HepG2 (cell line): ENCODE results near the gene TUT1. TPM values are rescaled to one million over a fixed set of nuclear protein-coding genes. Genes with fewer than 3 reads are reported as not detected.
A peak's percentile ranks its signal among the peaks of the same experiment; 100 is the strongest.

ENCODE experiments used
- ATAC-seq: fragments of 200-7000 bp; cut with Tn5 transposase; 3 replicates; pipeline ENCODE4 v1.9.1; 2020; ENCODE audit warnings: mild to moderate bottlenecking, moderate library complexity
- BruUV-seq: library from RNA; stranded (reverse); fragments of 400-500 nt; replicated peaks from 2 replicates; lab custom pipeline; 2021; lab: Mats Ljungman, UMichigan
- CTCF ChIA-PET: fragments of 300-600 bp; formaldehyde crosslinking; extraction: SDS; loops from one replicate; lab custom pipeline; 2021; ENCODE audit warnings: low total read pairs, inconsistent platforms, low intra/inter-chr PET ratio; lab: Yijun Ruan, JAX
- POLR2A ChIA-PET: fragments of 350-600 bp; sonication (Branson Sonifier 250); formaldehyde crosslinking; loops from one replicate; lab custom pipeline; 2020; ENCODE audit warnings: antibody characterized with exemption, inconsistent platforms; lab: Yijun Ruan, JAX
- DNase-seq: peaks from one replicate; pipeline ENCODE4 v3.0.0-alpha.2; 2015; ENCODE audit warnings: low spot score
- FAIRE-seq: peaks from 3 replicates; lab custom pipeline; 2011; peaks lifted over from hg19 to GRCh38; lab: Jason Lieb, UNC
- H2AFZ ChIP-seq: one replicate; pipeline ENCODE4 v1.6.1; 2011; ENCODE audit warnings: low read length, inconsistent platforms
- H3K27ac ChIP-seq: fragments of 300-600 bp; 3 replicates; pipeline ENCODE4 v1.8.0; 2011; ENCODE audit warnings: mixed run types, mild to moderate bottlenecking, mixed read lengths, low read length, inconsistent platforms; ENCODE audit not compliant: insufficient read depth; ENCODE audit errors: extremely low read length
- H3K27me3 ChIP-seq, 2 experiments: fragments of 200-600 bp in 1 of 2; 2 replicates in 1 of 2; 3 replicates in 1 of 2; pipeline versions ENCODE4 v1.6.0 to v1.8.0; 2011; ENCODE audit warnings: low read length in 2 of 2, mild to moderate bottlenecking in 2 of 2, moderate library complexity in 2 of 2, inconsistent platforms in 1 of 2; ENCODE audit not compliant: insufficient read depth in 2 of 2, control insufficient read depth in 1 of 2
- H3K36me3 ChIP-seq, 2 experiments: fragments of 200-600 bp in 1 of 2; replicated peaks in 1 of 2; 2 replicates in 1 of 2; 3 replicates in 1 of 2; pipeline versions ENCODE4 v1.5.1 to v1.8.0; 2011; ENCODE audit warnings: low read length in 2 of 2, inconsistent platforms in 1 of 2; ENCODE audit not compliant: insufficient read depth in 2 of 2, control insufficient read depth in 1 of 2
- H3K4me1 ChIP-seq: 2 replicates; pipeline ENCODE4 v1.5.1; 2012; ENCODE audit warnings: low read length, inconsistent platforms; ENCODE audit not compliant: insufficient read depth
- H3K4me2 ChIP-seq: 2 replicates; pipeline ENCODE4 v1.6.0; 2011; ENCODE audit warnings: low read depth, low read length, inconsistent platforms
- H3K4me3 ChIP-seq, 3 experiments: fragments of 200-600 bp in 1 of 3; sonication (generic), shearing (Covaris generic) in 1 of 3; replicated peaks in 1 of 3; 2 replicates each; pipeline ENCODE4 v1.5.1; 2011 to 2016; ENCODE audit warnings: low read length in 3 of 3, inconsistent platforms in 2 of 3, low read depth in 2 of 3, mild to moderate bottlenecking in 2 of 3, control low read depth in 1 of 3, mixed read lengths in 1 of 3; ENCODE audit not compliant: insufficient read depth in 1 of 3
- H3K79me2 ChIP-seq: one replicate; pipeline ENCODE4 v1.6.1; 2011; ENCODE audit warnings: low read length, inconsistent platforms; ENCODE audit not compliant: insufficient read depth
- H3K9ac ChIP-seq: 2 replicates; pipeline ENCODE4 v1.6.0; 2011; ENCODE audit warnings: mild to moderate bottlenecking, low read depth, low read length, inconsistent platforms; ENCODE audit not compliant: insufficient read depth
- H3K9me3 ChIP-seq: 2 replicates; pipeline ENCODE4 v1.5.1; 2012; ENCODE audit warnings: mild to moderate bottlenecking, low read length
- H4K20me1 ChIP-seq: 2 replicates; pipeline ENCODE4 v1.6.0; 2011; ENCODE audit warnings: inconsistent platforms, mild to moderate bottlenecking, low read length, moderate library complexity; ENCODE audit not compliant: insufficient read depth
- CENPT ChIP-seq: sonication (generic); formaldehyde crosslinking; IDR thresholded peaks from 2 replicates; pipeline ENCODE4 v1.8.0; 2022; ENCODE audit warnings: low read depth, mild to moderate bottlenecking, moderate library complexity, missing genetic modification reagents
- ELF3 ChIP-seq: IDR thresholded peaks from 2 replicates; pipeline ENCODE4 v1.6.1; 2016; ENCODE audit warnings: missing genetic modification reagents, missing compliant biosample characterization
- FOSL1 ChIP-seq: sonication (generic); formaldehyde crosslinking; IDR thresholded peaks from 2 replicates; pipeline ENCODE4 v1.9.0; 2021; ENCODE audit warnings: missing genetic modification reagents, borderline replicate concordance
- HMGXB4 ChIP-seq, 2 experiments: sonication (generic) in 1 of 2; formaldehyde crosslinking in 1 of 2; IDR thresholded peaks; 2 replicates each; pipeline versions ENCODE4 v1.4.0 to v1.6.1; 2018 to 2020; ENCODE audit warnings: missing genetic modification reagents in 2 of 2, borderline replicate concordance in 1 of 2, low read depth in 1 of 2, mild to moderate bottlenecking in 1 of 2, missing biosample characterization in 1 of 2
- MAFF ChIP-seq: IDR thresholded peaks from 2 replicates; pipeline ENCODE4 v1.6.1; 2011; ENCODE audit warnings: low read depth, low read length, improper control_type of control experiment
- MXI1 ChIP-seq: IDR thresholded peaks from 3 replicates; pipeline ENCODE4 v1.6.1; 2012; ENCODE audit warnings: low read depth, low read length, inconsistent platforms, borderline replicate concordance
- POLR2G ChIP-seq: fragments of 200-400 bp; formaldehyde crosslinking; IDR thresholded peaks from 2 replicates; pipeline ENCODE4 v1.6.1; 2018; ENCODE audit warnings: mild to moderate bottlenecking, low read depth, low read length, moderate library complexity
- PRPF4 ChIP-seq: fragments of 200-400 bp; formaldehyde crosslinking; IDR thresholded peaks from 2 replicates; pipeline ENCODE4 v1.6.1; 2016; ENCODE audit warnings: low read length, low read depth; ENCODE audit not compliant: poor library complexity, severe bottlenecking
- SAP130 ChIP-seq: IDR thresholded peaks from 2 replicates; pipeline ENCODE4 v1.6.1; 2016; ENCODE audit warnings: low read depth
- SIN3A ChIP-seq: IDR thresholded peaks from 2 replicates; pipeline ENCODE4 v1.6.1; 2011; ENCODE audit warnings: low read depth, mild to moderate bottlenecking, control low read depth, low read length, borderline replicate concordance
- STAG1 ChIP-seq: sonication (generic); formaldehyde crosslinking; IDR thresholded peaks from 2 replicates; pipeline ENCODE4 v1.4.0; 2020; ENCODE audit warnings: missing genetic modification reagents
- TEAD3 ChIP-seq: optimal IDR thresholded peaks from 2 replicates; pipeline ENCODE3; 2016; ENCODE audit warnings: borderline replicate concordance
- YY1 ChIP-seq: IDR thresholded peaks from 2 replicates; pipeline ENCODE4 v1.6.1; 2011; ENCODE audit warnings: low read length, low read depth, moderate library complexity, mild to moderate bottlenecking; ENCODE audit not compliant: insufficient read depth, insufficient replicate concordance
- ZBTB38 ChIP-seq: sonication (generic); formaldehyde crosslinking; IDR thresholded peaks from 2 replicates; pipeline ENCODE4 v1.5.1; 2020; ENCODE audit warnings: mild to moderate bottlenecking, missing genetic modification reagents
- ZNF629 ChIP-seq: sonication (generic); formaldehyde crosslinking; conservative IDR thresholded peaks from 2 replicates; pipeline ENCODE4 v1.5.0; 2020; ENCODE audit warnings: missing genetic modification reagents
- WGBS: methylation state at CpG from one replicate; pipeline ENCODE4 v1.1.6; 2017; ENCODE audit warnings: low lambda C conversion rate; 5-methylcytosine and 5-hydroxymethylcytosine counted together
- in situ Hi-C: cut with HindIII; loops from 2 replicates; pipeline ENCODE4 v1.10.0; 2017; ENCODE audit warnings: low pct_unique_long_range_greater_than_20kb; ENCODE audit not compliant: extremely low pct_ligation_motif_present
- intact Hi-C: fragments of 100-400 bp; cut with micrococcal nuclease; formaldehyde crosslinking; loops from one replicate; pipeline ENCODE4 v1.10.0; 2022; ENCODE audit not compliant: unreplicated experiment
- polyA plus RNA-seq, 8 experiments: library from polyadenylated mRNA; depleted of rRNA in 3 of 8; stranded (reverse) in 7 of 8; unstranded in 1 of 8; fragments of >200 nt; fragmentation: Illumina TruSeq in 4 of 8; extraction: Trizol in 4 of 8; gene quantifications; 2 replicates each; pipeline versions ENCODE4 v1.2.1 to v1.2.3, GENCODE V29; 2011 to 2016; ENCODE audit warnings: low read depth in 4 of 8, missing spikeins in 1 of 8, mixed read lengths in 1 of 8; ENCODE audit not compliant: insufficient read depth in 1 of 8
- total RNA-seq, 5 experiments: library from RNA; depleted of rRNA; stranded (reverse); fragments of >200 nt; fragmentation: Illumina TruSeq; extraction: Trizol; gene quantifications; 2 replicates each; pipeline ENCODE4 v1.2.3, GENCODE V29; 2016; ENCODE audit warnings: low read depth in 1 of 5
- TF ChIP-seq, protein P1 (sequence below): sonication (generic); formaldehyde crosslinking; IDR thresholded peaks from 2 replicates; pipeline ENCODE4 v1.5.1; 2020; ENCODE audit warnings: mild to moderate bottlenecking, moderate library complexity, missing genetic modification reagents
- TF ChIP-seq, protein P2 (sequence below): sonication (generic); formaldehyde crosslinking; IDR thresholded peaks from 2 replicates; pipeline ENCODE4 v1.4.0; 2020; ENCODE audit warnings: missing genetic modification reagents

The TUT1 gene
- total and polyA plus RNA-seq, 2 of the 13 experiments (the other 11 are each of a cell fraction or from before 2014, with no cell fraction given) = 9.7 to 14.3 TPM

- no peaks in the 10 kb centered on the region for H3K9me3 ChIP-seq
- peaks cover 37% of the 10 kb centered on the region for H3K4me1 ChIP-seq
- in situ Hi-C loops (no loop called here), intact Hi-C loops (loop anchor here (5.0 kb wide), 1 partner anchor 59 kb away; the partner anchor contains the start of gene INTS5)
- H3K36me3 ChIP-seq = peaks cover 29 to 39% of the 10 kb centered on the region in 2 experiments
- no TSS peak for BruUV-seq
- no peaks in the 10 kb centered on the region; a peak in 1 of 5 replicates for H3K27me3 ChIP-seq
- ChIA-PET POLR2A (interaction anchor here (1.0 to 4.4 kb wide), 12 partner anchors 8 to 247 kb away, joined by 3 to 160 read pairs (median 38); partner anchors contain the start of genes C11orf98, CSKMT, EEF1G and GANAB), CTCF (interaction anchor here (3.1 kb wide), 1 partner anchor 18 kb away, joined by 14 read pairs; the partner anchor contains the start of genes EML3 and ROM1)
- H2AFZ ChIP-seq = no peak overlapping the region
- ATAC-seq (peak; percentile 17; the same call in 1 of the 3 replicates), DNase-seq (peak; percentile 59), FAIRE-seq (no peak)
- WGBS = 40% methylated on average over 6 of the region's 13 CpGs
- H3K4me2 ChIP-seq = no peak overlapping the region
- no peak overlapping the region for H3K9ac ChIP-seq
- no peak overlapping the region for H3K27ac ChIP-seq
- no peak overlapping the region for H3K4me3 ChIP-seq
- no peaks in the 10 kb centered on the region for H4K20me1 ChIP-seq
- peaks cover 23% of the 10 kb centered on the region for H3K79me2 ChIP-seq
- TF ChIP-seq YY1 (peak; percentile 27), MAFF (no peak), SAP130 (peak; percentile 55; the same call in 1 of the 2 replicates), ZNF629 (CRISPR knock-in tag) (no peak), STAG1 (peak; percentile 64), HMGXB4 (CRISPR knock-in tag; IDR thresholded peaks at IDR 0.05; ENCODE audit: borderline replicate concordance in 1 of 2, low read depth in 1 of 2) (peak in 1 of 2 experiments; percentile 41; a peak in 1 of 4 replicates), CENPT (CRISPR knock-in tag) (no peak), SIN3A (no peak), POLR2G (peak; percentile 13; the same call in 1 of the 2 replicates), TEAD3 (CRISPR knock-in tag) (peak; percentile 10), MXI1 (0 out of 3 replicates have a peak, but pooled peaks have one; percentile 26), ELF3 (CRISPR knock-in tag) (0 out of 2 replicates have a peak, but pooled peaks have one; percentile 19), FOSL1 (no peak), PRPF4 (peak; percentile 43), ZBTB38 (CRISPR knock-in tag) (peak; percentile 54; the same call in 1 of the 2 replicates)
- TF ChIP-seq, protein P1, sequence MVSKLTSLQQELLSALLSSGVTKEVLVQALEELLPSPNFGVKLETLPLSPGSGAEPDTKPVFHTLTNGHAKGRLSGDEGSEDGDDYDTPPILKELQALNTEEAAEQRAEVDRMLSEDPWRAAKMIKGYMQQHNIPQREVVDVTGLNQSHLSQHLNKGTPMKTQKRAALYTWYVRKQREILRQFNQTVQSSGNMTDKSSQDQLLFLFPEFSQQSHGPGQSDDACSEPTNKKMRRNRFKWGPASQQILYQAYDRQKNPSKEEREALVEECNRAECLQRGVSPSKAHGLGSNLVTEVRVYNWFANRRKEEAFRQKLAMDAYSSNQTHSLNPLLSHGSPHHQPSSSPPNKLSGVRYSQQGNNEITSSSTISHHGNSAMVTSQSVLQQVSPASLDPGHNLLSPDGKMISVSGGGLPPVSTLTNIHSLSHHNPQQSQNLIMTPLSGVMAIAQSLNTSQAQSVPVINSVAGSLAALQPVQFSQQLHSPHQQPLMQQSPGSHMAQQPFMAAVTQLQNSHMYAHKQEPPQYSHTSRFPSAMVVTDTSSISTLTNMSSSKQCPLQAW (CRISPR knock-in tag) = 0 out of 2 replicates have a peak, but pooled peaks have one; percentile 19
- TF ChIP-seq, protein P2, sequence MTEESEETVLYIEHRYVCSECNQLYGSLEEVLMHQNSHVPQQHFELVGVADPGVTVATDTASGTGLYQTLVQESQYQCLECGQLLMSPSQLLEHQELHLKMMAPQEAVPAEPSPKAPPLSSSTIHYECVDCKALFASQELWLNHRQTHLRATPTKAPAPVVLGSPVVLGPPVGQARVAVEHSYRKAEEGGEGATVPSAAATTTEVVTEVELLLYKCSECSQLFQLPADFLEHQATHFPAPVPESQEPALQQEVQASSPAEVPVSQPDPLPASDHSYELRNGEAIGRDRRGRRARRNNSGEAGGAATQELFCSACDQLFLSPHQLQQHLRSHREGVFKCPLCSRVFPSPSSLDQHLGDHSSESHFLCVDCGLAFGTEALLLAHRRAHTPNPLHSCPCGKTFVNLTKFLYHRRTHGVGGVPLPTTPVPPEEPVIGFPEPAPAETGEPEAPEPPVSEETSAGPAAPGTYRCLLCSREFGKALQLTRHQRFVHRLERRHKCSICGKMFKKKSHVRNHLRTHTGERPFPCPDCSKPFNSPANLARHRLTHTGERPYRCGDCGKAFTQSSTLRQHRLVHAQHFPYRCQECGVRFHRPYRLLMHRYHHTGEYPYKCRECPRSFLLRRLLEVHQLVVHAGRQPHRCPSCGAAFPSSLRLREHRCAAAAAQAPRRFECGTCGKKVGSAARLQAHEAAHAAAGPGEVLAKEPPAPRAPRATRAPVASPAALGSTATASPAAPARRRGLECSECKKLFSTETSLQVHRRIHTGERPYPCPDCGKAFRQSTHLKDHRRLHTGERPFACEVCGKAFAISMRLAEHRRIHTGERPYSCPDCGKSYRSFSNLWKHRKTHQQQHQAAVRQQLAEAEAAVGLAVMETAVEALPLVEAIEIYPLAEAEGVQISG (CRISPR knock-in tag) = 0 out of 2 replicates have a peak, but pooled peaks have one; percentile 19
Observed at GRCh38 chr11:62593434-62594044, 2.2 kb upstream of the TUT1 start.
